Epithelial cell of proximal tubule (primary cell): ENCODE measurements around the gene ARMH4. TPM values are rescaled to one million over a fixed set of nuclear protein-coding genes. Genes with fewer than 3 reads are reported as not detected.

Source experiments
- DNase-seq: peaks from one replicate; pipeline ENCODE4 v3.0.0-alpha.2; 2011; ENCODE audit warnings: low read depth
- H3K4me3 ChIP-seq: 2 replicates; pipeline ENCODE4 v1.5.1; 2011; ENCODE audit warnings: low read depth, mild to moderate bottlenecking, low read length
- CTCF ChIP-seq: conservative IDR thresholded peaks from 2 replicates; pipeline ENCODE4 v1.5.1; 2012; ENCODE audit warnings: low read depth, mild to moderate bottlenecking, low read length
- total RNA-seq: library from RNA; depleted of rRNA; stranded (reverse); fragments of >200 nt; gene quantifications from 2 replicates; pipeline ENCODE4 v1.2.3, GENCODE V29; 2015

The ARMH4 gene
- total RNA-seq, 1 donor from 2014 or later = 4.4 TPM

- no peak for DNase-seq
- H3K4me3 ChIP-seq = no peak overlapping the region
- no peak for TF ChIP-seq CTCF
Observed at GRCh38 chr14:57961786-57962060, 190.3 kb downstream of the ARMH4 start.

GRCh38 chr14:57960946-57961785 lies 190.8 kb downstream of the ARMH4 start:
- H3K4me3 ChIP-seq = no peak overlapping the region
- TF ChIP-seq CTCF = no peak
- no peak for DNase-seq

- peak; percentile 83 for DNase-seq
- no peak overlapping the region for H3K4me3 ChIP-seq
- TF ChIP-seq CTCF = peak; percentile 4
Observed at GRCh38 chr14:57957441-57957840, 194.6 kb downstream of the ARMH4 start.

Other genes starting within 250 kb of the ARMH4 start
- gene ACTR10, start 47.9 kb upstream of the ARMH4 start, total RNA-seq = 70.0 and 103 TPM in 2 replicates
- 255 TPM in 2 replicates for gene PSMA3, start 92.6 kb upstream of the ARMH4 start, total RNA-seq
- gene ARID4A, start 146.3 kb upstream of the ARMH4 start, total RNA-seq = 2.7 and 8.6 TPM in 2 replicates
- gene TOMM20L, start 243.7 kb upstream of the ARMH4 start, total RNA-seq = not detected in 2 replicates